OCI-LY3 (cell line): ENCODE results near the gene ASPN.

Source experiments
- CTCF ChIP-seq: fragments of 200-600, 300-600 bp; sonication (generic); IDR thresholded peaks from 2 replicates; pipeline ENCODE4 v1.5.1; 2014; ENCODE audit warnings: antibody characterized with exemption, low read length, low read depth
- EZH2phosphoT487 ChIP-seq: fragments of 200-600 bp; shearing (Covaris generic); IDR thresholded peaks from 2 replicates; pipeline ENCODE4 v1.6.1; 2018; ENCODE audit warnings: antibody characterized with exemption, mixed run types, low read depth

GRCh38 chr9:92440751-92441046 is 41.6 kb downstream of the ASPN start:
- TF ChIP-seq CTCF (no peak), EZH2phosphoT487 (no peak)
